Stomach (tissue), 9 donors: ENCODE results near the gene DGKQ. TPM values are rescaled to one million over a fixed set of nuclear protein-coding genes. Genes with fewer than 3 reads are reported as not detected.
"Not testable (repeated sequence)": the region's sequence is repeated elsewhere in the genome, so short reads cannot be mapped to it uniquely, and the experiment has no call there.

ENCODE experiments used
- DNase-seq, 2 donors: peaks; one replicate each; pipeline versions ENCODE4 v3.0.0 to v3.0.0-alpha.2; 2013 to 2019
- H3K27ac ChIP-seq, 5 donors: fragments of 200-600 bp in 4 of 5; sonication (generic) in 4 of 5; one replicate each; pipeline ENCODE4 v1.5.1; 2013 to 2019; ENCODE audit warnings: mild to moderate bottlenecking in 1 of 5, moderate library complexity in 1 of 5
- H3K27me3 ChIP-seq, 3 donors: fragments of 200-600 bp; sonication (generic); one replicate each; pipeline ENCODE4 v1.5.1; 2017 to 2019; ENCODE audit warnings: mixed run types in 1 of 3
- H3K36me3 ChIP-seq, 4 donors: fragments of 200-600 bp; sonication (generic); 1 replicate in 3 of 4; 2 replicates in 1 of 4; pipeline ENCODE4 v1.5.1; 2016 to 2019
- H3K4me1 ChIP-seq, 4 donors: fragments of 200-600 bp; sonication (generic); one replicate each; pipeline ENCODE4 v1.5.1; 2016 to 2019
- H3K4me3 ChIP-seq, 4 donors: fragments of 200-600 bp; sonication (generic) in 3 of 4; one replicate each; pipeline ENCODE4 v1.5.1; 2016 to 2019; ENCODE audit warnings: mild to moderate bottlenecking in 1 of 4
- H3K9me3 ChIP-seq, 4 donors: fragments of 200-600 bp; sonication (generic); one replicate each; pipeline ENCODE4 v1.5.1; 2016 to 2019
- CTCF ChIP-seq, 7 experiments: fragments of 450-650 bp in 4 of 7; fragments of 200-600 bp in 3 of 7; sonication (generic) in 3 of 7; IDR thresholded peaks; one replicate each; pipeline ENCODE4 v1.5.1; 2016 to 2019; ENCODE audit warnings: antibody characterized with exemption in 7 of 7, control low read depth in 2 of 7, mild to moderate bottlenecking in 1 of 7
- EP300 ChIP-seq: sonication (generic); formaldehyde crosslinking; IDR thresholded peaks from one replicate; pipeline ENCODE4 v1.6.1; 2017; ENCODE audit warnings: antibody characterized with exemption
- POLR2A ChIP-seq, 4 donors: fragments of 450-650 bp; IDR thresholded peaks; one replicate each; pipeline ENCODE4 v1.6.1; 2016; ENCODE audit warnings: antibody characterized with exemption in 4 of 4, control low read depth in 2 of 4, mild to moderate bottlenecking in 1 of 4, moderate library complexity in 1 of 4
- POLR2AphosphoS5 ChIP-seq, 3 donors: sonication (generic); formaldehyde crosslinking; IDR thresholded peaks; one replicate each; pipeline ENCODE4 v1.6.1; 2016; ENCODE audit warnings: antibody characterized with exemption in 3 of 3
- WGBS, 5 donors: extraction: QIAGEN DNeasy Blood & Tissue Kit in 3 of 5; methylation state at CpG; one replicate each; pipeline versions ENCODE4 v1.1.5 to v1.1.7; 2013 to 2018; 5-methylcytosine and 5-hydroxymethylcytosine counted together
- intact Hi-C: fragments of 100-400 bp; cut with DNase I; formaldehyde crosslinking; loops from one replicate; pipeline ENCODE4 v1.15.1; 2023; ENCODE audit warnings: low total_unique reads
- polyA plus RNA-seq, 3 donors: library from polyadenylated mRNA; stranded (reverse); fragments of 200-250 nt; gene quantifications; one replicate each; pipeline ENCODE4 v1.2.3, GENCODE V29; 2013
- total RNA-seq, 5 donors: library from RNA; depleted of rRNA; stranded (reverse); fragments of >200 nt; gene quantifications; one replicate each; pipeline versions ENCODE4 v1.1.0 to v1.2.3, GENCODE V29; 2014 to 2016
- donor health status: healthy with polysubstance abuse.
- donor health status: Bipolar disorder and iron deficiency.
- donor health status: healthy.

Gene DGKQ
- total and polyA plus RNA-seq, 8 donors, result 3.8 to 176 (median 7.3) TPM

DNA sequence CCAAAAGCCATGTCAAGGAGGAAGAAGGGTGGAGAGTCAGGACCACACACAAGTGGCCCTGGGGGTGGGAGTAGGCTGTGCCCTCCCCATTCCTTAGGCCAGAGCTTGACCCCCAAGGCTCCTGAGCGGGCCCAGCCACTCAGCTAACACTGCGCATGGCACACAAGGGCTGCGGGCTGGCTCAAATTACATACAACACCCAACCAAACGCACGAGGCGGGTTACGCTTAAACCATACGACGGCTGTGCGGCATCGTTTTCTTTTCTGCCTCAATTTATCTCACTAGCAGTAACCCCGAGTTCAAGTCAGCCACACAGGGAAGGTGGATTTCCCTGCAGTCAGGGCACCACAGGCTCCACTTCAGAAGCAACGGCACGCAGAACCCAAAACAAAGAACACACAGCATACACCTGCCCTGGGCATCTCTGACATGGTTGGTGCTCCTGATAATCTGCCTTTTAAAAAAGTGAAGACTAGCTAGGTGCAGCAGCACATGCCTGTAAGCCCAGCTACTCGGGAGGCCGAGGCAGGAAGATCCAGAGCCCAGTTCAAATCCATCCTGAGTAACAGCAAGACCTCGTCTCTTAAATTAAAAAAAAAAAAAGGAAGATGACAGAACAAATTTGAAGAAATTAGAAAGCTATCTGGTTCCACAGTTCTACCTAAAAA, 44.1 kb downstream of the DGKQ start:
- Histone ChIP-seq H3K36me3 (peaks cover 0 to 10% (median 2%) of the 10 kb centered on the region in 4 donors), H3K27ac (peak overlapping the region; percentile 33 to 98 (median 95)), H3K27me3 (no peaks in the 10 kb centered on the region), H3K4me3 (no peak overlapping the region), H3K4me1 (peaks cover 53 to 82% (median 76%) of the 10 kb centered on the region in 4 donors), H3K9me3 (no peaks in the 10 kb centered on the region)
- TF ChIP-seq POLR2AphosphoS5 (IDR thresholded peaks at IDR 0.05) (no peak), CTCF (IDR thresholded peaks at IDR 0.05) (no peak), POLR2A (IDR thresholded peaks at IDR 0.05) (no peak), EP300 (no peak)
- 71 to 82% (median 74%) methylated on average over 16 to 17 of the region's 17 CpGs for WGBS, 5 donors
- DNase-seq, result no peak
- intact Hi-C loops, result no loop called here

DNA sequence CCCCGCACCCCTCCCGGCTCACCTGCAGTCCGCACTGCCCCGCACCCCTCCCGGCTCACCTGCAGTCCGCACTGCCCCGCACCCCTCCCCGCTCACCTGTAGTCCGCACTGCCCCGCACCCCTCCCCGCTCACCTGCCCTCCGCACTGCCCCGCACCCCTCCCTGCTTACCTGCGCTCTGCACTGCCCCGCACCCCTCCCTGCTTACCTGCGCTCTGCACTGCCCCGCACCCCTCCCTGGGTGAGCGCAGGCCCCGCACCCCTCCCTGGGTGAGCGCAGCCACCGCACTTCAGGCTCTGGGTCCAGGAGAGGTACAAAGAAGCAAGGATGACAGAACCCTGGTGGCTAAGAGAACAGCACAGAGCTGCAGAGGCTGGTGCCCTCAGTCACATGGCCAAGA, 45.8 kb downstream of the DGKQ start:
- Histone ChIP-seq H3K4me1 (peaks cover 47 to 74% (median 65%) of the 10 kb centered on the region in 4 donors), H3K36me3 (peaks cover 0 to 14% (median 4%) of the 10 kb centered on the region in 4 donors)
- H3K27ac ChIP-seq, DNase-seq, intact Hi-C loops, H3K4me3 ChIP-seq, H3K27me3 ChIP-seq, H3K9me3 ChIP-seq: not testable (repeated sequence)
- 38 to 78% (median 60%) methylated on average over 15 to 21 of the region's 21 CpGs for WGBS, 5 donors

DNA sequence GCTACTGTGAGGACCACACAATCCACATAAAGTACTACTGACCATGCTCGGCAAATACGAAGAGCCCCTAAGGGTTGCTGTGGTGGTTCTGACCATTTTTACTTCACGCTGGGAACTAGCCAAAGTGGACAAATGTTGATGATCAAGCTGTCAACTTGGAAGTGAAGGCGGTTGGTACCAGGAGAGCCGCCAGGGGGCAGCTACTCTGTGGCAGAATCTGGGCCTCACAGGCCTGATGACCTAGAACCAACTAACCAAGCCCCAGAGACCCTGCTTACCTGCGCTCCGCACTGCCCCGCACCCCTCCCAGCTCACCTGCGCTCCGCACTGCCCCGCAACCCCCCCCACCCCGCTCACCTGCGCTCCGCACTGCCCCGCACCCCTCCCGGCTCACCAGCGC, 46.8 kb downstream of the DGKQ start:
- intact Hi-C loops, result no loop called here
- TF ChIP-seq CTCF (IDR thresholded peaks at IDR 0.05) (peak in 4 of 7 experiments; percentile 12 to 40 (median 22)), POLR2A (IDR thresholded peaks at IDR 0.05) (no peak)
- Histone ChIP-seq H3K27me3 (no peaks in the 10 kb centered on the region), H3K4me1 (peaks cover 47 to 76% (median 66%) of the 10 kb centered on the region in 4 donors), H3K36me3 (peaks cover 0 to 22% (median 7%) of the 10 kb centered on the region in 4 donors), H3K27ac (no peak overlapping the region), H3K4me3 (no peak overlapping the region), H3K9me3 (no peaks in the 10 kb centered on the region)
- 60 to 77% (median 72%) methylated on average over 6 to 17 of the region's 17 CpGs for WGBS, 5 donors
- DNase-seq, result peak; percentile 60 to 62

GRCh38 chr4:925771-926500, 47.4 kb downstream of the DGKQ start:
- Histone ChIP-seq H3K36me3 (peaks cover 0 to 22% (median 7%) of the 10 kb centered on the region in 4 donors), H3K9me3 (no peaks in the 10 kb centered on the region), H3K4me3 (no peak overlapping the region), H3K27me3 (no peaks in the 10 kb centered on the region), H3K27ac (no peak overlapping the region), H3K4me1 (peaks cover 44 to 76% (median 61%) of the 10 kb centered on the region in 4 donors)
- intact Hi-C loops, result no loop called here
- 75 to 81% (median 79%) methylated on average over 25 to 26 of the region's 26 CpGs for WGBS, 5 donors
- DNase-seq, result no peak
- no peak for TF ChIP-seq POLR2A (IDR thresholded peaks at IDR 0.05)
- no peak for TF ChIP-seq CTCF (IDR thresholded peaks at IDR 0.05)
- TF ChIP-seq POLR2AphosphoS5 (IDR thresholded peaks at IDR 0.05), result no peak
- TF ChIP-seq EP300, result no peak

GRCh38 chr4:925171-925570, 48.2 kb downstream of the DGKQ start:
- Histone ChIP-seq H3K4me3 (no peak overlapping the region), H3K9me3 (no peaks in the 10 kb centered on the region), H3K36me3 (peaks cover 0 to 22% (median 7%) of the 10 kb centered on the region in 4 donors), H3K27ac (no peak overlapping the region), H3K27me3 (no peaks in the 10 kb centered on the region), H3K4me1 (peaks cover 37 to 70% (median 58%) of the 10 kb centered on the region in 4 donors)
- TF ChIP-seq EP300 (no peak), CTCF (IDR thresholded peaks at IDR 0.05) (no peak), POLR2AphosphoS5 (IDR thresholded peaks at IDR 0.05) (no peak), POLR2A (IDR thresholded peaks at IDR 0.05) (no peak)
- no peak for DNase-seq
- intact Hi-C loops, result no loop called here
- WGBS, 5 donors, result 85 to 93% (median 89%) methylated on average over 9 of the region's 9 CpGs
